CD8-positive, alpha-beta memory T cell (primary cell): ENCODE measurements around the gene ACBD6. TPM values are rescaled to one million over a fixed set of nuclear protein-coding genes. Genes with fewer than 3 reads are reported as not detected.
A peak's percentile ranks its signal among the peaks of the same experiment; 100 is the strongest.

Experiments
- CTCF ChIA-PET: fragments of 350-600 bp; sonication (Branson Sonifier 250); formaldehyde crosslinking; loops from one replicate; lab custom pipeline; 2021; ENCODE audit warnings: antibody characterized with exemption; lab: Charles Lee
- POLR2A ChIA-PET: fragments of 350-600 bp; sonication (Branson Sonifier 250); formaldehyde crosslinking; loops from one replicate; lab custom pipeline; 2021; ENCODE audit warnings: antibody characterized with exemption; lab: Charles Lee
- DNase-seq, 5 donors: peaks; one replicate each; pipeline versions ENCODE4 v3.0.0 to v3.0.0-alpha.2; 2020 to 2022; ENCODE audit warnings: mixed read lengths in 1 of 5
- H3K27ac ChIP-seq: one replicate; pipeline ENCODE4 v1.7.0; 2013; ENCODE audit warnings: low read depth, mild to moderate bottlenecking, low read length, moderate library complexity
- H3K27me3 ChIP-seq: 2 replicates; pipeline ENCODE4 v1.7.0; 2013; ENCODE audit warnings: low read length, mild to moderate bottlenecking; ENCODE audit not compliant: insufficient read depth, poor library complexity, severe bottlenecking
- H3K36me3 ChIP-seq: 2 replicates; pipeline ENCODE4 v1.7.0; 2013; ENCODE audit warnings: mild to moderate bottlenecking, low read length, moderate library complexity; ENCODE audit not compliant: insufficient read depth
- H3K4me1 ChIP-seq: 2 replicates; pipeline ENCODE4 v1.7.0; 2013; ENCODE audit warnings: mild to moderate bottlenecking, low read length, moderate library complexity; ENCODE audit not compliant: insufficient read depth
- H3K4me3 ChIP-seq: 2 replicates; pipeline ENCODE4 v1.7.0; 2013; ENCODE audit warnings: mild to moderate bottlenecking, low read length
- H3K9me3 ChIP-seq: 2 replicates; pipeline ENCODE4 v1.7.0; 2013; ENCODE audit warnings: mild to moderate bottlenecking, low read length
- H3K27ac Mint-ChIP-seq, 8 donors: one replicate each; pipeline ENCODE4 v1.8.0; 2020 to 2021; ENCODE audit warnings: mixed read lengths in 8 of 8, mild to moderate bottlenecking in 6 of 8, inconsistent platforms in 3 of 8, moderate library complexity in 3 of 8
- H3K27me3 Mint-ChIP-seq, 2 donors: one replicate each; pipeline ENCODE4 v1.8.0; 2020 to 2021; ENCODE audit warnings: mixed read lengths in 2 of 2, mild to moderate bottlenecking in 1 of 2, moderate library complexity in 1 of 2
- H3K36me3 Mint-ChIP-seq, 3 donors: one replicate each; pipeline ENCODE4 v1.8.0; 2020 to 2021; ENCODE audit warnings: mixed read lengths in 3 of 3, inconsistent platforms in 1 of 3, mild to moderate bottlenecking in 1 of 3
- H3K4me1 Mint-ChIP-seq, 3 donors: one replicate each; pipeline ENCODE4 v1.8.0; 2020 to 2021; ENCODE audit warnings: mixed read lengths in 3 of 3, inconsistent platforms in 1 of 3, mild to moderate bottlenecking in 1 of 3
- H3K4me3 Mint-ChIP-seq, 7 donors: one replicate each; pipeline ENCODE4 v1.8.0; 2020 to 2021; ENCODE audit warnings: mixed read lengths in 7 of 7, mild to moderate bottlenecking in 6 of 7, moderate library complexity in 4 of 7, inconsistent platforms in 2 of 7
- H3K9me3 Mint-ChIP-seq, 5 donors: one replicate each; pipeline ENCODE4 v1.8.0; 2020 to 2022; ENCODE audit warnings: mixed read lengths in 5 of 5, mild to moderate bottlenecking in 3 of 5, moderate library complexity in 2 of 5, inconsistent platforms in 1 of 5
- polyA plus RNA-seq: library from polyadenylated mRNA; unstranded; fragments of 300-500 nt; fragmentation: Illumina TruSeq; gene quantifications from one replicate; pipeline ENCODE4 v1.2.3, GENCODE V29; 2021
- total RNA-seq, 2 experiments: library from RNA; stranded (reverse); gene quantifications; one replicate each; pipeline ENCODE4 v1.2.3, GENCODE V29; 2021

Gene ACBD6
- total and polyA plus RNA-seq, 3 experiments from 2014 or later = 33.8 to 51.4 (median 50.3) TPM

GRCh38 chr1:180397175-180397574, 105.2 kb downstream of the ACBD6 start:
- ChIA-PET POLR2A (no interaction called here), CTCF (no interaction called here)

GRCh38 chr1:180392427-180393145, 109.8 kb downstream of the ACBD6 start:
- ChIA-PET POLR2A (no interaction called here), CTCF (no interaction called here)
- H3K4me1 Mint-ChIP-seq = peaks cover 18 to 25% (median 20%) of the 10 kb centered on the region in 3 donors
- peaks cover 13 to 37% (median 22%) of the 10 kb centered on the region in 5 donors for H3K9me3 Mint-ChIP-seq
- H3K27ac Mint-ChIP-seq = no peak overlapping the region
- H3K9me3 ChIP-seq = no peaks in the 10 kb centered on the region
- H3K36me3 Mint-ChIP-seq = peaks cover 42 to 68% (median 61%) of the 10 kb centered on the region in 3 donors
- no peak overlapping the region for H3K4me3 Mint-ChIP-seq
- H3K27me3 Mint-ChIP-seq = no peaks in the 10 kb centered on the region
- no peak overlapping the region for H3K27ac ChIP-seq
- no peak overlapping the region for H3K4me3 ChIP-seq
- H3K27me3 ChIP-seq = no peaks in the 10 kb centered on the region
- no peaks in the 10 kb centered on the region for H3K4me1 ChIP-seq
- DNase-seq = no peak
- peaks cover 7% of the 10 kb centered on the region for H3K36me3 ChIP-seq

More at GRCh38 chr1:180397175-180397574, 105.2 kb downstream of the ACBD6 start:
- Mint-ChIP-seq H3K27me3 (no peaks in the 10 kb centered on the region), H3K4me3 (no peak overlapping the region), H3K36me3 (peaks cover 37 to 57% (median 47%) of the 10 kb centered on the region in 3 donors), H3K27ac (peak overlapping the region in 1 of 8 donors; percentile 64), H3K4me1 (peaks cover 15 to 34% (median 19%) of the 10 kb centered on the region in 3 donors), H3K9me3 (peaks cover 0 to 23% (median 3%) of the 10 kb centered on the region in 5 donors)
- no peaks in the 10 kb centered on the region for H3K27me3 ChIP-seq
- H3K36me3 ChIP-seq = peaks cover 7% of the 10 kb centered on the region
- H3K9me3 ChIP-seq = no peaks in the 10 kb centered on the region
- DNase-seq = no peak
- H3K27ac ChIP-seq = no peak overlapping the region
- no peaks in the 10 kb centered on the region for H3K4me1 ChIP-seq
- no peak overlapping the region for H3K4me3 ChIP-seq

GRCh38 chr1:180392020-180392419, 110.4 kb downstream of the ACBD6 start:
- H3K27me3 Mint-ChIP-seq = no peaks in the 10 kb centered on the region
- Histone ChIP-seq H3K4me1 (no peaks in the 10 kb centered on the region), H3K9me3 (no peaks in the 10 kb centered on the region), H3K4me3 (no peak overlapping the region), H3K36me3 (peaks cover 7% of the 10 kb centered on the region), H3K27me3 (no peaks in the 10 kb centered on the region), H3K27ac (no peak overlapping the region)
- H3K9me3 Mint-ChIP-seq = peaks cover 17 to 41% (median 22%) of the 10 kb centered on the region in 5 donors
- H3K4me1 Mint-ChIP-seq = peaks cover 18 to 25% (median 20%) of the 10 kb centered on the region in 3 donors
- CTCF ChIA-PET = no interaction called here
- H3K36me3 Mint-ChIP-seq = peaks cover 38 to 67% (median 60%) of the 10 kb centered on the region in 3 donors
- POLR2A ChIA-PET = no interaction called here
- no peak for DNase-seq
- no peak overlapping the region for H3K4me3 Mint-ChIP-seq
- no peak overlapping the region for H3K27ac Mint-ChIP-seq

GRCh38 chr1:180387413-180387812, 115.0 kb downstream of the ACBD6 start:
- Mint-ChIP-seq H3K9me3 (peaks cover 49 to 66% (median 58%) of the 10 kb centered on the region in 5 donors), H3K36me3 (peaks cover 12 to 69% (median 42%) of the 10 kb centered on the region in 3 donors), H3K4me1 (peaks cover 8 to 17% (median 8%) of the 10 kb centered on the region in 3 donors), H3K4me3 (no peak overlapping the region), H3K27ac (no peak overlapping the region), H3K27me3 (no peaks in the 10 kb centered on the region)
- no peak for DNase-seq
- CTCF ChIA-PET = no interaction called here
- Histone ChIP-seq H3K4me3 (no peak overlapping the region), H3K9me3 (peaks cover 7% of the 10 kb centered on the region), H3K27me3 (no peaks in the 10 kb centered on the region), H3K4me1 (no peaks in the 10 kb centered on the region), H3K36me3 (no peaks in the 10 kb centered on the region), H3K27ac (no peak overlapping the region)
- POLR2A ChIA-PET = no interaction called here

- POLR2A ChIA-PET = no interaction called here
Measured at GRCh38 chr1:180386745-180387367, 115.5 kb downstream of the ACBD6 start.

GRCh38 chr1:180385144-180385543, 117.2 kb downstream of the ACBD6 start:
- Mint-ChIP-seq H3K36me3 (peaks cover 10 to 72% (median 43%) of the 10 kb centered on the region in 3 donors), H3K9me3 (peaks cover 57 to 76% (median 69%) of the 10 kb centered on the region in 5 donors)
- POLR2A ChIA-PET = no interaction called here

More at GRCh38 chr1:180386745-180387367, 115.5 kb downstream of the ACBD6 start:
- no peaks in the 10 kb centered on the region for H3K4me1 ChIP-seq
- no peak for DNase-seq
- Mint-ChIP-seq H3K9me3 (peaks cover 53 to 70% (median 62%) of the 10 kb centered on the region in 5 donors), H3K4me3 (no peak overlapping the region), H3K36me3 (peaks cover 12 to 71% (median 42%) of the 10 kb centered on the region in 3 donors), H3K27ac (no peak overlapping the region), H3K27me3 (no peaks in the 10 kb centered on the region), H3K4me1 (peaks cover 12 to 20% (median 13%) of the 10 kb centered on the region in 3 donors)
- H3K4me3 ChIP-seq = no peak overlapping the region
- H3K9me3 ChIP-seq = peaks cover 7% of the 10 kb centered on the region
- no peaks in the 10 kb centered on the region for H3K27me3 ChIP-seq
- H3K27ac ChIP-seq = no peak overlapping the region
- H3K36me3 ChIP-seq = no peaks in the 10 kb centered on the region
- CTCF ChIA-PET = no interaction called here

GRCh38 chr1:180384286-180385005, 117.9 kb downstream of the ACBD6 start:
- H3K9me3 ChIP-seq = peaks cover 17% of the 10 kb centered on the region
- peaks cover 8 to 18% (median 17%) of the 10 kb centered on the region in 3 donors for H3K4me1 Mint-ChIP-seq
- CTCF ChIA-PET = no interaction called here
- H3K36me3 Mint-ChIP-seq = peaks cover 12 to 79% (median 49%) of the 10 kb centered on the region in 3 donors
- POLR2A ChIA-PET = no interaction called here
- H3K4me1 ChIP-seq = no peaks in the 10 kb centered on the region
- DNase-seq = no peak
- no peaks in the 10 kb centered on the region for H3K36me3 ChIP-seq
- H3K27me3 ChIP-seq = no peaks in the 10 kb centered on the region
- no peaks in the 10 kb centered on the region for H3K27me3 Mint-ChIP-seq
- H3K4me3 Mint-ChIP-seq = no peak overlapping the region
- H3K9me3 Mint-ChIP-seq = peaks cover 64 to 83% (median 76%) of the 10 kb centered on the region in 5 donors
- no peak overlapping the region for H3K27ac Mint-ChIP-seq
- H3K27ac ChIP-seq = no peak overlapping the region
- no peak overlapping the region for H3K4me3 ChIP-seq

More at GRCh38 chr1:180385144-180385543, 117.2 kb downstream of the ACBD6 start:
- peaks cover 10% of the 10 kb centered on the region for H3K9me3 ChIP-seq
- no peaks in the 10 kb centered on the region for H3K27me3 ChIP-seq
- Mint-ChIP-seq H3K4me3 (no peak overlapping the region), H3K4me1 (peaks cover 8 to 18% (median 17%) of the 10 kb centered on the region in 3 donors), H3K27ac (no peak overlapping the region), H3K27me3 (no peaks in the 10 kb centered on the region)
- CTCF ChIA-PET = no interaction called here
- no peaks in the 10 kb centered on the region for H3K4me1 ChIP-seq
- H3K4me3 ChIP-seq = no peak overlapping the region
- no peak overlapping the region for H3K27ac ChIP-seq
- H3K36me3 ChIP-seq = no peaks in the 10 kb centered on the region
- DNase-seq = no peak
